Spinal cord (tissue), 10 donors: Measurements from ENCODE around the gene BPNT1. TPM values are rescaled to one million over a fixed set of nuclear protein-coding genes. Genes with fewer than 3 reads are reported as not detected.
"Not testable (repeated sequence)": the region's sequence is repeated elsewhere in the genome, so short reads cannot be mapped to it uniquely, and the experiment has no call there.

Experiments
- DNase-seq, 6 donors: peaks; one replicate each; pipeline versions ENCODE4 v3.0.0 to v3.0.0-alpha.2; 2013 to 2015; ENCODE audit warnings: low spot score in 6 of 6, low read depth in 4 of 6
- H3K27ac ChIP-seq: one replicate; pipeline ENCODE4 v1.5.1; 2013; ENCODE audit warnings: low read depth, low read length, control low read depth
- H3K27me3 ChIP-seq: one replicate; pipeline ENCODE4 v1.6.1; 2013; ENCODE audit warnings: low read length; ENCODE audit not compliant: control insufficient read depth, insufficient read depth
- H3K36me3 ChIP-seq: one replicate; pipeline ENCODE4 v1.6.1; 2013; ENCODE audit warnings: low read length; ENCODE audit not compliant: control insufficient read depth, insufficient read depth
- H3K4me1 ChIP-seq: one replicate; pipeline ENCODE4 v1.6.1; 2013; ENCODE audit warnings: low read length; ENCODE audit not compliant: control insufficient read depth, insufficient read depth
- H3K4me3 ChIP-seq: one replicate; pipeline ENCODE4 v1.5.1; 2013; ENCODE audit warnings: low read depth, low read length, control low read depth
- H3K9me3 ChIP-seq: one replicate; pipeline ENCODE4 v1.6.1; 2013; ENCODE audit warnings: low read length; ENCODE audit not compliant: control insufficient read depth, insufficient read depth
- WGBS: methylation state at CpG from one replicate; pipeline ENCODE4 v1.1.5; 2013; ENCODE audit warnings: missing lambda C conversion rate; ENCODE audit not compliant: insufficient coverage; 5-methylcytosine and 5-hydroxymethylcytosine counted together
- polyA plus RNA-seq, 2 donors: library from polyadenylated mRNA; unstranded; fragments of 120-200 nt; gene quantifications; one replicate each; pipeline ENCODE4 v1.2.1, GENCODE V29; 2013; ENCODE audit not compliant: insufficient read length in 2 of 2
- total RNA-seq, 2 donors: library from RNA; depleted of rRNA in 1 of 2; stranded (reverse); fragments of 120-200 nt in 1 of 2; fragments of >200 nt in 1 of 2; gene quantifications; one replicate each; pipeline versions ENCODE4 v1.2.3 to v1.2.4, GENCODE V29; 2013 to 2014
- donor health status: healthy.

BPNT1 gene
- total and polyA plus RNA-seq, 4 donors = 22.6 to 36.3 (median 28.8) TPM

DNA sequence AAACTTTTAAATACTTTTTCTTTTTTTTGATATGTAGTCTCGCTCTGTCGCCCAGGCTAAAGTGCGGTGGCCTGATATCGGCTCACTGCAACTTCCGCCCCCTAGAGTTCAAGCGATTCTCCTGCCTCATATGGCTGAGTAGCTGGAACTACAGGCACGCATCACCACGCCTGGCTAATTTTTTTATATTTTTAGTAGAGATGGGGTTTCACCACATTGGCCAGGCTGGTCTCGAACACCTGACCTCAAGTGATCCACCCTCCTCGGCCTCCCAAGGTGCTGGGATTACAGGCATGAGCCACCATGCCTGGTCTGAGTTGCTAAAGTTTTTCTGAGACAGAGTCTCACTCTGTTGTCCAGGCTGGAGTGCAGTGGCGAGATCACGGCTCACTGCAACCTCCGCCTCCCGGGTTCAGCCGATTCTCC lies 3.3 kb downstream of the BPNT1 start:
- H3K36me3 ChIP-seq, H3K4me1 ChIP-seq, H3K27me3 ChIP-seq, H3K27ac ChIP-seq, DNase-seq, H3K9me3 ChIP-seq, H3K4me3 ChIP-seq: not testable (repeated sequence)
- 90% methylated on average over 15 of the region's 15 CpGs for WGBS

DNA sequence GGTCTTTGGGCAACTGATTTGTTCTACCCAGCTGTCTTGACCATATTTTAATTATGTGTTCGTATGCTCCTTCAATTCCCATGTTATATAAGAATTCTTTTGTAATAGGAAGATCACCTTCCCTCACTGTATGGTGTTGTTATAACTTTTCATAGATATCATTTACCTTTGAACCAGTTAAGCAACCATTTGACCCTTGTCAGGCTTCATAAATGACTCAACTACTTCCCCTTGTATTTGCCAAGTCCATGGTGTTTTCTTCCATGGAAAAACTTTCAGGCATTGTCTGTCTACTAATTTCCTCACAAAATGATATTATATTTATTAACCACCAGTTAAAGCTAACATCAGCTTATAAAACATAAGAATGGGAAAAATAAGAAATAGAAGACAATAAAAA lies 5.1 kb downstream of the BPNT1 start:
- peaks cover 6% of the 10 kb centered on the region for H3K36me3 ChIP-seq
- no peak overlapping the region for H3K27ac ChIP-seq
- DNase-seq = no peak
- H3K4me3 ChIP-seq = no peak overlapping the region
- H3K9me3 ChIP-seq = no peaks in the 10 kb centered on the region
- H3K27me3 ChIP-seq = no peaks in the 10 kb centered on the region
- no CpG with 5 or more reads among the region's 1 CpG for WGBS
- H3K4me1 ChIP-seq = no peaks in the 10 kb centered on the region

DNA sequence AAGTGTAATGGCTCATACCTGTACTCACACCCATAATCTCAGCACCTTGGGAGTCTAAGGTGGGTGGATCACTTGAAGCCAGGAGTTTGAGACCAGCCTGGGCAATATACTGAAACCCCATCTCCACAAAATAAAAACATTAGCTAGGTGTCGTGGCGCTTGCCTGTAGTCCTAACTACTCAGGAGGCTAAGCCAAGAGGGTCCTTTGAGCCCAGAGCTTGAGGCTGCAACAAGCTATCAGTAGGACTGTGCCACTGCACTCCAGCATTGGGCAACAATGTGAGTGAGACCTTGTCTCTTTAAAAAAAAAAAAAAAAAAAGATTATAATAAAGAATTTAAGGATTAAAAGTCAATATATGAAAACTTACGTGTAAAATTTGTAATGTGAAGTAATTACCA lies 11.7 kb downstream of the BPNT1 start:
- Histone ChIP-seq H3K4me1 (no peaks in the 10 kb centered on the region), H3K36me3 (peaks cover 7% of the 10 kb centered on the region), H3K4me3 (no peak overlapping the region), H3K27ac (no peak overlapping the region), H3K27me3 (no peaks in the 10 kb centered on the region), H3K9me3 (no peaks in the 10 kb centered on the region)
- DNase-seq = no peak
- WGBS = 100% methylated on average over 2 of the region's 3 CpGs

GRCh38 chr1:220076861-220077762 lies 12.5 kb downstream of the BPNT1 start:
- no peak overlapping the region for H3K4me3 ChIP-seq
- no peaks in the 10 kb centered on the region for H3K9me3 ChIP-seq
- no peak for DNase-seq
- H3K4me1 ChIP-seq = no peaks in the 10 kb centered on the region
- no peaks in the 10 kb centered on the region for H3K27me3 ChIP-seq
- H3K36me3 ChIP-seq = peaks cover 7% of the 10 kb centered on the region
- WGBS = no CpG with 5 or more reads among the region's 4 CpGs
- no peak overlapping the region for H3K27ac ChIP-seq

GRCh38 chr1:220067269-220068204 lies 22.1 kb downstream of the BPNT1 start:
- Histone ChIP-seq H3K4me1 (no peaks in the 10 kb centered on the region), H3K9me3 (no peaks in the 10 kb centered on the region), H3K4me3 (no peak overlapping the region), H3K27ac (no peak overlapping the region), H3K36me3 (no peaks in the 10 kb centered on the region), H3K27me3 (no peaks in the 10 kb centered on the region)
- WGBS = 100% methylated on average over 1 of the region's 3 CpGs
- no peak for DNase-seq

DNA sequence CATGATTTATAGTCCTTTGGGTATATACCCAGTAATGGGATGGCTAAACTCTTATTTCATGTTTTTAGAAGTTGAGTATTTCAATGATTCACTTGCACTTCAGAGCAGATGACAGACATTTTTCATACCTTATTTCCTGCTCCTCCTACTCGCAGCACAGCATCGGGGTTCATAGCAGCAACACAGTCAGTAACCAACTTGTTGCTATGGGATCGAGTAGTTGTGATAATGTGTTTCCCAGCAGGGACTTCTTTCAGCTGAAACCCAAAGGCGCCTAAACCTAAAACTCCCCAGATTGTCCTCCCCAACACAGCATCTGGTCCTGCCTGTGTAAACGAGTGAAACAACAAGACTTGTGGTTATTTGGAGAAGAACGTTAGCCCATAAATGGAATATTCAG lies 27.0 kb downstream of the BPNT1 start:
- Histone ChIP-seq H3K4me1 (no peaks in the 10 kb centered on the region), H3K27me3 (no peaks in the 10 kb centered on the region), H3K9me3 (no peaks in the 10 kb centered on the region), H3K27ac (no peak overlapping the region), H3K36me3 (peaks cover 9% of the 10 kb centered on the region), H3K4me3 (no peak overlapping the region)
- no peak for DNase-seq
- WGBS = no CpG with 5 or more reads among the region's 6 CpGs

- peaks cover 20% of the 10 kb centered on the region for H3K36me3 ChIP-seq
- no peaks in the 10 kb centered on the region for H3K9me3 ChIP-seq
- no peak overlapping the region for H3K27ac ChIP-seq
- no peaks in the 10 kb centered on the region for H3K27me3 ChIP-seq
- 97% methylated on average over 2 of the region's 3 CpGs for WGBS
- no peak overlapping the region for H3K4me3 ChIP-seq
- DNase-seq = no peak
- H3K4me1 ChIP-seq = no peaks in the 10 kb centered on the region
Observed at GRCh38 chr1:220060876-220061275, 28.7 kb downstream of the BPNT1 start.

- no peaks in the 10 kb centered on the region for H3K27me3 ChIP-seq
- peaks cover 20% of the 10 kb centered on the region for H3K36me3 ChIP-seq
- DNase-seq = no peak
- H3K4me1 ChIP-seq = no peaks in the 10 kb centered on the region
- H3K9me3 ChIP-seq = no peaks in the 10 kb centered on the region
- H3K4me3 ChIP-seq = no peak overlapping the region
- no CpG with 5 or more reads among the region's 1 CpG for WGBS
- H3K27ac ChIP-seq = no peak overlapping the region
Observed at GRCh38 chr1:220056374-220056773, 33.2 kb downstream of the BPNT1 start.

GRCh38 chr1:220046052-220046930 lies 43.3 kb downstream of the BPNT1 start, which contains the start of gene EPRS1:
Gene EPRS1, minus strand, starts transcription at chr1:220046505. Its CDS starts 117 bp downstream, at chr1:220046388.
- DNase-seq = peak; percentile 84 to 99 (median 90)
- H3K27me3 ChIP-seq = no peaks in the 10 kb centered on the region
- under 1% methylated on average over 64 of the region's 71 CpGs for WGBS
- peaks cover 14% of the 10 kb centered on the region for H3K4me1 ChIP-seq
- H3K36me3 ChIP-seq = no peaks in the 10 kb centered on the region
- peak within 1 kb of the TSS; percentile 96 for H3K27ac ChIP-seq
- no peaks in the 10 kb centered on the region for H3K9me3 ChIP-seq
- peak within 1 kb of the TSS; percentile 97 for H3K4me3 ChIP-seq
